Pancreas (tissue), 10 donors: ENCODE data around the gene CYP27A1. TPM values are rescaled to one million over a fixed set of nuclear protein-coding genes. Genes with fewer than 3 reads are reported as not detected.

Experiments
- ATAC-seq, 4 donors: fragments of 200-7000 bp; cut with Tn5 transposase; one replicate each; pipeline versions ENCODE4 v1.8.0 to v1.9.1; 2020; ENCODE audit warnings: mild to moderate bottlenecking in 4 of 4, moderate library complexity in 4 of 4
- DNase-seq, 6 donors: peaks; one replicate each; pipeline ENCODE4 v3.0.0-alpha.2; 2020
- FAIRE-seq: peaks from 2 replicates; lab custom pipeline; 2012; peaks lifted over from hg19 to GRCh38; lab: Jason Lieb, UNC
- H3K27ac ChIP-seq, 4 donors: fragments of 200-600 bp; sonication (generic); 1 replicate in 3 of 4; 2 replicates in 1 of 4; pipeline versions ENCODE4 v1.5.0 to v1.8.0; 2020
- H3K27me3 ChIP-seq, 4 donors: fragments of 200-600 bp; one replicate each; pipeline ENCODE4 v1.8.0; 2021
- H3K36me3 ChIP-seq, 3 donors: fragments of 200-600 bp; sonication (generic) in 1 of 3; one replicate each; pipeline versions ENCODE4 v1.5.0 to v1.8.0; 2020 to 2021
- H3K4me1 ChIP-seq, 3 donors: fragments of 200-600 bp; one replicate each; pipeline ENCODE4 v1.8.0; 2021
- H3K4me3 ChIP-seq, 4 donors: fragments of 200-600 bp; sonication (generic) in 2 of 4; one replicate each; pipeline versions ENCODE4 v1.5.0 to v1.8.0; 2020 to 2021
- H3K9me3 ChIP-seq, 4 donors: fragments of 200-600 bp; one replicate each; pipeline ENCODE4 v1.8.0; 2021
- WGBS, 2 donors: extraction: QIAGEN DNeasy Blood & Tissue Kit; methylation state at CpG; one replicate each; pipeline ENCODE4 v1.1.7; 2013; 5-methylcytosine and 5-hydroxymethylcytosine counted together
- intact Hi-C, 3 donors: fragments of 100-400 bp; cut with DNase I; formaldehyde crosslinking; loops; one replicate each; pipeline versions ENCODE4 v1.11.1 to v1.14.2; 2022
- polyA plus RNA-seq, 2 donors: library from polyadenylated mRNA; stranded (reverse); fragments of 200-250 nt; gene quantifications; one replicate each; pipeline ENCODE4 v1.2.3, GENCODE V29; 2013
- total RNA-seq, 6 donors: library from RNA; stranded (reverse); fragmentation: NEBNext Ultra II Directional in 4 of 6; extraction: Animal tissue kit (Norgen Biotek cat#: 25700) in 4 of 6; gene quantifications; one replicate each; pipeline versions ENCODE4 v1.2.1 to v1.2.4, GENCODE V29; 2021 to 2023
- TF ChIP-seq, protein P1 (sequence below), 4 donors: fragments of 200-600 bp; sonication (generic) in 3 of 4; IDR thresholded peaks; one replicate each; pipeline versions ENCODE4 v1.5.0 to v1.8.0; 2021; ENCODE audit warnings: antibody characterized with exemption in 4 of 4
- donor health status: healthy with polysubstance abuse.
- donor health status: DM: no; HTN: no; CAD: no; lungs with moderate emphysema.
- donor health status: DM: no; HTN: no; CAD: no.
- donor health status: control.
- donor health status: control.
- donor health status: Bipolar disorder and iron deficiency.
- donor health status: DM: yes; HTN: yes; CAD: no.
- donor health status: DM: no; HTN: no; CAD: no.
- donor health status: DM: no; HTN: no; CAD: no.
- donor health status: DM: yes; HTN: yes; CAD: no.

Gene CYP27A1
- total and polyA plus RNA-seq, 8 donors, result 3.1 to 21.6 (median 5.1) TPM

DNA sequence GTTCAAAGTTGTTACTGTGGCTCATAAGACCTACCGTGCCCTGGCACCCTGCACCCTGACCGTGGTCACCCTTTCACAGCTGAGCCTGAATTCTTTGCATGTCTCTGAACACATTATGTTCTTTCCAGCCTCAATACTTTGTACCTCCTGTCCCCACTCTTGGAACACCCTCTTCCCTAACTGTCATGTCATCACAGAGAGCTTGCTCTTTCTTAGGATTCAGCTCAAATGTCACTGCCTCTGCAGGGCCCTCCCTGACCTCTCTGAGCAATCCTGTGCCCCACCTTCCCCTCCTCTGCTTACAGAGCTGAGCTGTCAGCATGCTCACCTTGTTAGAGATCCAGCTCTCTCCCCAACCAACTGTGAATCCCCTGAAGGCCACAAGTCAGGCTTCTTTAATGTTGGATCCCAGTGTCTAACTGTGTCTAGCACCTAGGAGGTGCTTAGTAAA lies 34.6 kb downstream of the CYP27A1 start:
- WGBS, 2 donors, result 88 to 94% methylated on average over 2 of the region's 2 CpGs
- DNase-seq, result no peak
- Histone ChIP-seq H3K27me3 (no peaks in the 10 kb centered on the region), H3K4me1 (no peaks in the 10 kb centered on the region), H3K36me3 (peaks cover 0 to 3% (median 0%) of the 10 kb centered on the region in 3 donors), H3K9me3 (no peaks in the 10 kb centered on the region), H3K4me3 (no peak overlapping the region), H3K27ac (no peak overlapping the region)
- FAIRE-seq, result no peak
- TF ChIP-seq, protein P1, sequence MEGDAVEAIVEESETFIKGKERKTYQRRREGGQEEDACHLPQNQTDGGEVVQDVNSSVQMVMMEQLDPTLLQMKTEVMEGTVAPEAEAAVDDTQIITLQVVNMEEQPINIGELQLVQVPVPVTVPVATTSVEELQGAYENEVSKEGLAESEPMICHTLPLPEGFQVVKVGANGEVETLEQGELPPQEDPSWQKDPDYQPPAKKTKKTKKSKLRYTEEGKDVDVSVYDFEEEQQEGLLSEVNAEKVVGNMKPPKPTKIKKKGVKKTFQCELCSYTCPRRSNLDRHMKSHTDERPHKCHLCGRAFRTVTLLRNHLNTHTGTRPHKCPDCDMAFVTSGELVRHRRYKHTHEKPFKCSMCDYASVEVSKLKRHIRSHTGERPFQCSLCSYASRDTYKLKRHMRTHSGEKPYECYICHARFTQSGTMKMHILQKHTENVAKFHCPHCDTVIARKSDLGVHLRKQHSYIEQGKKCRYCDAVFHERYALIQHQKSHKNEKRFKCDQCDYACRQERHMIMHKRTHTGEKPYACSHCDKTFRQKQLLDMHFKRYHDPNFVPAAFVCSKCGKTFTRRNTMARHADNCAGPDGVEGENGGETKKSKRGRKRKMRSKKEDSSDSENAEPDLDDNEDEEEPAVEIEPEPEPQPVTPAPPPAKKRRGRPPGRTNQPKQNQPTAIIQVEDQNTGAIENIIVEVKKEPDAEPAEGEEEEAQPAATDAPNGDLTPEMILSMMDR (IDR thresholded peaks at IDR 0.05), result no peak
- intact Hi-C loops, result no loop called here
- no peak for ATAC-seq

DNA sequence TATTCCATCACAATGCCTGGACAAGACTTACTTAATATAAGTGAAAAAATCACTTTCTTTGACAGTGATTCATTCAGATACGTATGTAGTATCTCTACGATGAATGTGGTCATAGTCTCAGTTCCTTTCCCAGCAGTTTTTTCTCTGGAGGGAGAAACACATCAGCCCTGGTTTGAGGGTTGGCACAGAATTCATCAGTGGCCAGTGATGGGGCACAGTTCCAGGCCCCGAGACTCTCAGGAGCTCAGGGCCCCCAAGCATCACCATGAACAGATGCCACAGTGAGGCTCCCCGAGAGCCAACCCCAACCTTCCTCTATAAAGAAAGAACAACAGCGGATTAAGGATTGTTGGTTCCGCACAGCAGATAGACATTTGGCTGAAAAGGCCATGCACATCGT lies 37.1 kb downstream of the CYP27A1 start:
- H3K27ac ChIP-seq, result no peak overlapping the region
- WGBS, 2 donors, result 89 to 92% methylated on average over 7 of the region's 7 CpGs
- no peaks in the 10 kb centered on the region for H3K27me3 ChIP-seq
- ATAC-seq, result no peak
- TF ChIP-seq, protein P1 (IDR thresholded peaks at IDR 0.05), result no peak
- no peak overlapping the region for H3K4me3 ChIP-seq
- H3K36me3 ChIP-seq, result no peaks in the 10 kb centered on the region
- no peaks in the 10 kb centered on the region for H3K4me1 ChIP-seq
- FAIRE-seq, result no peak
- no peaks in the 10 kb centered on the region for H3K9me3 ChIP-seq
- intact Hi-C loops, result no loop called here
- DNase-seq, result no peak

DNA sequence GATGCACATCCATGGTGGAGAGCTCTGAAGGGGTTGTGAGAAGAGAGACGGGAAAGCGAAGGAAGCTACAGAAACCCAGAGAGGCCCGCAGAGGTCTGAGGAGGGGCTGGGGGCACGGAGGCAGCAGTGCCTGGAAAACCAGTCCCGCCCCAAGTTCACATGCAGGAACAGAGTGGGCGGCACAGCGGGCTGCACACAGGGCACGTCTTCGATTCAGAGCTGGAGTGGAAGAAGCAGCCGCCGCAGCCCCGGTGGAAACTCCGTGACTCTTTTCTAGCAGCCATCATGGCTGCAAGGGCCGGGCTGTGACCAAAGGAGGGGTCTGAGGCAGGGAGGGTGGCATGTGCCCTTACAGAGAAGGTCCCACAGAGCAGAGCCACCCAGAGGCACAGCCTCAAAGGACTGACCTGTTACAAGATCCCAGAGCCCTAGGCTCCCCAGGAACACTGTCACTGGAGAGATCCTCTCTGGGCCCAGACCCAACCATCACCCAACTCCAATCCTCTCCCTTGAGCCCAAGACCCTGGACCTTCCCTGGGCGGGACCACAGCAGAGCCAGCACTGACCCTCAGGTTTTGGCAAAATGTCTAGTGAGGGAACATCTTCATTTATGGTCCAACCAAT lies 38.9 kb downstream of the CYP27A1 start:
- Histone ChIP-seq H3K27ac (no peak overlapping the region), H3K27me3 (no peaks in the 10 kb centered on the region), H3K36me3 (no peaks in the 10 kb centered on the region), H3K4me3 (no peak overlapping the region), H3K4me1 (no peaks in the 10 kb centered on the region), H3K9me3 (no peaks in the 10 kb centered on the region)
- TF ChIP-seq, protein P1 (IDR thresholded peaks at IDR 0.05), result no peak
- WGBS, 2 donors, result 91 to 92% methylated on average over 15 of the region's 15 CpGs
- FAIRE-seq, result no peak
- DNase-seq, result no peak
- no peak for ATAC-seq
- intact Hi-C loops, result no loop called here

DNA sequence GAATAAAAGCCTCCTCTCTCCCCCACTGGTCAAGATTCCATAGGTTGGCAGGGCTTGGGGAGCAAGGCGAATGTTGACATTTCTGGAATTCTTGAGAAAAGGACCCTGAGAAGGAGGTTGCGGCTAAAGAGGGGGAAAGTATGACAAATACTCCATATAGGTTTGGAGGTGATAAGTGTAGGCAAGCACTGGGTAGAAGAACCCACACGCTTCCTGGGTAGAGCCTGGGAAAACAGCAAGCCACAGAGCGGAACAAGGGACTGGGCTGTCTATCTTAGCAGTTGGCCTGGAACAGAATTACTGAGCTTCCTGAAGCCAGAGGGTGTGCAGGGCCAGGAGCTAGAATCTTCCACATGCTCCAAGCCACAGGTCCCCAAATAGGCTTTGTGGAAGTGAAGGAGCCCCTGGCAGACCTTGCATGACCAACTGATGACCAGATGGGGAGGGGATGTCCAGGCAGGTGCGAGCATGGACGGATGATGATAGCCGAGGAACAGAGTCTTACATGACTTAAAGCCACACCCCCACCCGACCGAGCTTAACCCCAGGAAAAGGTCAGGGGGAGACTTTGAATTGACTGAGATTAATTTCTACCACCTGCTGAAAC lies 39.8 kb downstream of the CYP27A1 start:
- H3K9me3 ChIP-seq, result no peaks in the 10 kb centered on the region

More for the DNA sequence above, 39.8 kb downstream of the CYP27A1 start:
- H3K27ac ChIP-seq, result no peak overlapping the region
- no peaks in the 10 kb centered on the region for H3K27me3 ChIP-seq
- no peak overlapping the region for H3K4me3 ChIP-seq
- DNase-seq (no peak), FAIRE-seq (no peak), ATAC-seq (no peak)
- intact Hi-C loops, result no loop called here
- WGBS, 2 donors, result 57 to 72% methylated on average over 9 of the region's 9 CpGs
- H3K4me1 ChIP-seq, result no peaks in the 10 kb centered on the region
- TF ChIP-seq, protein P1 (IDR thresholded peaks at IDR 0.05), result no peak
- H3K36me3 ChIP-seq, result no peaks in the 10 kb centered on the region
